ENCODE results near the gene USO1. TPM values are rescaled to one million over a fixed set of nuclear protein-coding genes. Genes with fewer than 3 reads are reported as not detected.

The USO1 gene
- total and polyA plus RNA-seq, 3 donors from 2014 or later, result 53.3 to 64.6 (median 57.5) TPM

DNA sequence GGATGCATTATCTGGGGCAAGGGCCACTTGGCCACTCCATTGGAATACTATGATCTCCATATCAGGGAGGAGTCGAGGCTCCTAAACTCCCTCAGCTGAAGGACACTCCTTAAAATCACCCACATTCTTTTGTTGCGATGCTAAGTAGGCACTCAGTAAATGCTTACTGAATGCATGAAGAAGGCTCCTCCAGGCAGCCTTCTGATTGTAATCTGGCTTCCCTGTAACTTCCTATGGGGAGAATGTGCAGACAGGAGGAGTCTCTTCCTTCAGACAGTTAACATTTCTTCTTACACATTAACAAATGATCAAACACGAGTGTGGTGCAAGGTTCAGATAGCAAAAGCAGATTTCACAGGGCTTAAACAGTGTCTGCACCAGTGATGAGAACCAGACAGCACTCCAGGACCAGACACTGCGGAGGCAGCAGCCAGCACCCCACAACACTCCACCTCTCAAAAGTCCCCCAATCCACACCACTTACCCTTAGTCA lies 21.4 kb upstream of the USO1 start:
- intact Hi-C loops (cut with DNase I; ENCODE audit: low total_unique reads), result no loop called here
- Histone ChIP-seq H3K9me3 (no peaks in the 10 kb centered on the region), H3K4me1 (no peaks in the 10 kb centered on the region), H3K4me3 (no peak overlapping the region), H3K36me3 (ENCODE audit: low read depth, missing control alignments) (no peaks in the 10 kb centered on the region), H3K27me3 (no peaks in the 10 kb centered on the region), H3K27ac (no peak overlapping the region)
- DNase-seq, result no peak
- TF ChIP-seq POLR2A (IDR thresholded peaks at IDR 0.05), result no peak
- TF ChIP-seq, protein P1, sequence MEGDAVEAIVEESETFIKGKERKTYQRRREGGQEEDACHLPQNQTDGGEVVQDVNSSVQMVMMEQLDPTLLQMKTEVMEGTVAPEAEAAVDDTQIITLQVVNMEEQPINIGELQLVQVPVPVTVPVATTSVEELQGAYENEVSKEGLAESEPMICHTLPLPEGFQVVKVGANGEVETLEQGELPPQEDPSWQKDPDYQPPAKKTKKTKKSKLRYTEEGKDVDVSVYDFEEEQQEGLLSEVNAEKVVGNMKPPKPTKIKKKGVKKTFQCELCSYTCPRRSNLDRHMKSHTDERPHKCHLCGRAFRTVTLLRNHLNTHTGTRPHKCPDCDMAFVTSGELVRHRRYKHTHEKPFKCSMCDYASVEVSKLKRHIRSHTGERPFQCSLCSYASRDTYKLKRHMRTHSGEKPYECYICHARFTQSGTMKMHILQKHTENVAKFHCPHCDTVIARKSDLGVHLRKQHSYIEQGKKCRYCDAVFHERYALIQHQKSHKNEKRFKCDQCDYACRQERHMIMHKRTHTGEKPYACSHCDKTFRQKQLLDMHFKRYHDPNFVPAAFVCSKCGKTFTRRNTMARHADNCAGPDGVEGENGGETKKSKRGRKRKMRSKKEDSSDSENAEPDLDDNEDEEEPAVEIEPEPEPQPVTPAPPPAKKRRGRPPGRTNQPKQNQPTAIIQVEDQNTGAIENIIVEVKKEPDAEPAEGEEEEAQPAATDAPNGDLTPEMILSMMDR (IDR thresholded peaks at IDR 0.05), result no peak
- WGBS, 2 donors, result 74 to 76% methylated on average over 4 of the region's 4 CpGs

DNA sequence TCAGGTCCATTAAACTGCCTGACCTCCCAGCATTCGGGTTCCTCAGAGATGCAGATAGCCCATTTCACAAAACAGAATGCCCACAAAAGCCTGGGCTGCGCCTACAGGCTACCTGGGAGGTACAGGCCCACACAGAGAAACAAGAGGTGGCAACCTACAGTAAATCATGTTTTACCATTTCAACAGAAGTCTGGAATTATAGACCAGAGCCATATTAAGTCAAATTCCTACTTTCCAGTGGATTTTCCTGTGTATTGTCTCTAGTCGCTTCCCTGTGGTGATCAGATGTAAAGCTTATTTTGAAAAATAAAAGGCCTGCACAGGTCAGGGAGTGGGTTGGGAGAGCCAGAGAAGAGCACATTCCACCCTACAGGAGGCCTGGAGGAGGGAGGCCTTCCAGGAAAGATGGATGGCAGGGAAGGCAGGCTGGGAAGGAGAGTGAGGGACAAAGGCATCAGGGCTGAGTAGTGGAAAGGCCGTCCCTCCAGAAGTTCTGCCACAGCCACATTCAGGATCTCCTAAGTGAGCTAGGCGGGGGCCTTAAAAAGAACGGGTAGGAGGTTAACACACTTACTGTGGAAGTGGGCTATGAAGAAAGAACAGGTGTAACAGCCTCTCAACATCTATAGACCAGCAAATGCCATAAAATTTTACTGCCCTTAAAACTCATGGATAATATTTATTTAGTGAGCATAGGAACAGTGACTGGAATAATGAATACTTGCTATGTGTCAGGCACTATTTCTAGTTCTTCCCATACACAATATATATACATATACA lies 19.0 kb upstream of the USO1 start:
- 87 to 93% methylated on average over 6 of the region's 6 CpGs for WGBS, 2 donors
- no peak overlapping the region for H3K4me3 ChIP-seq
- no peak for DNase-seq
- no peaks in the 10 kb centered on the region for H3K4me1 ChIP-seq
- no peak overlapping the region for H3K27ac ChIP-seq
- H3K27me3 ChIP-seq, result no peaks in the 10 kb centered on the region
- intact Hi-C loops (cut with DNase I; ENCODE audit: low total_unique reads), result no loop called here
- H3K9me3 ChIP-seq, result no peaks in the 10 kb centered on the region
- no peaks in the 10 kb centered on the region for H3K36me3 ChIP-seq (ENCODE audit: low read depth, missing control alignments)
- TF ChIP-seq, protein P1 (IDR thresholded peaks at IDR 0.05), result no peak

DNA sequence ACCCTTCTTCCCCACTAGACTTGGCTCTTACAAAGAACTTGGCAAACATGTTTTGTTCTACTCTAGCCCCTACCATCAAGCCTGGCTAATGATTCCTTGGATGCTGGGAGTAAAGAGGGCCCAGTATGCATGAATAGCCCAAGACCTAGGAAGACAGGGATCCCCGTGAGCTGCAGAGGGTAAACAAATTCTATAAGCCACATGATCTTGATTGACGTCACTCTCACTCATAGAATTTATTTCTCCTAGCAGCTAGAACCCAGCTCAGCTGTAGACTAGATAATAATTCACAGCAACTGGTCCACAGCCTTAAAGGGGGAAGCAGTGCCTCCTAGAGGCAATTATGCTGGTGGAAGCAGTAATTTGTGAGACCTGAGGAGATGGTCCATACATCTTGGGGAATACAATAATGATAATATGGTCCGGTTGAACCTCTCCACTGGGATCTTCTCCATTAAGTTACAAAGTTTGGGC lies 16.1 kb upstream of the USO1 start:
- no peaks in the 10 kb centered on the region for H3K4me1 ChIP-seq
- TF ChIP-seq, protein P1 (IDR thresholded peaks at IDR 0.05), result no peak
- no peak for TF ChIP-seq POLR2A (IDR thresholded peaks at IDR 0.05)
- H3K27ac ChIP-seq, result no peak overlapping the region
- no peak for DNase-seq
- no peaks in the 10 kb centered on the region for H3K27me3 ChIP-seq
- H3K36me3 ChIP-seq (ENCODE audit: low read depth, missing control alignments), result no peaks in the 10 kb centered on the region
- intact Hi-C loops (cut with DNase I; ENCODE audit: low total_unique reads), result no loop called here
- WGBS, 2 donors, result 86 to 92% methylated on average over 3 of the region's 3 CpGs
- H3K9me3 ChIP-seq, result no peaks in the 10 kb centered on the region
- no peak overlapping the region for H3K4me3 ChIP-seq

DNA sequence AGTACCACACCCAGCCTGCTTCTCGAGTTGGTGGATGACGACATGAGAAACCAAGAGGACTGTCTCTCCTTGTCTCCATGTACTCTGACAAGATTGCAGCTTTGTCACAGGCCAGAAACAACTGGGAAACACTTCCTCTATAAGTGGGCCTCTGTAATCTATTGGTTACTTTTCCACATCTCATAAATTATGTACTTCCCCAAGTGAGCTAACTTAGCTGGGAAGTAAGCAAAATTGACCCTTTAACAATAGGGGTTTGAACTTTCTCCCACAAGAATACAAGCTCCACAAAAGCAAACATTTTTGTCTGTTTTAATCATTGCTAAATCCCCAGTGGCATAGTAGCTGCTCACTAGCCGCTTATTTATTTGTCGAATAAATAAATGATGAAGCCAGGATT lies 14.1 kb upstream of the USO1 start:
- H3K4me3 ChIP-seq, result no peak overlapping the region
- peaks cover 8% of the 10 kb centered on the region for H3K4me1 ChIP-seq
- TF ChIP-seq, protein P1 (IDR thresholded peaks at IDR 0.05), result no peak
- TF ChIP-seq POLR2A (IDR thresholded peaks at IDR 0.05), result no peak
- DNase-seq, result no peak
- no peaks in the 10 kb centered on the region for H3K27me3 ChIP-seq
- no peaks in the 10 kb centered on the region for H3K36me3 ChIP-seq (ENCODE audit: low read depth, missing control alignments)
- WGBS, 2 donors, result 88 to 91% methylated on average over 4 of the region's 4 CpGs
- H3K9me3 ChIP-seq, result no peaks in the 10 kb centered on the region
- no peak overlapping the region for H3K27ac ChIP-seq
- intact Hi-C loops (cut with DNase I; ENCODE audit: low total_unique reads), result no loop called here

DNA sequence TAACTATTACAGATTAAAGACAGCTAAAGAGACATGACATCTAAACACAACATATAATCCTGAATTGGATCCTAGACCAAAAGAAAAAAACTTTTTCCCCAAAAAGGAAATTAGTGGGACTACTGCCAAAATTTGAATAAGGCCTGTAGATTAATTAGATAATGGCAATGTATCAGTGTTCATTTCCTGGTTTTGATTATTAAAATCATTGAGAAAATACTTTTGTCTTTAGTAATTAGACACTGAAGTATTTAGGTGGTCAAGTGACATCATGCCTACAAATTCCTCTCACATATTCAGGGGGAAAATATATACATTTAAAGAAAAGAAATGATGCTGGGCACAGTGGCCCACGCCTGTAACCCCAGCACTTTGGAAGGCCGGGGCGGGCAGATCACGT lies 10.4 kb upstream of the USO1 start:
- TF ChIP-seq POLR2A (IDR thresholded peaks at IDR 0.05), result no peak
- TF ChIP-seq, protein P1 (IDR thresholded peaks at IDR 0.05), result no peak
- no peak for DNase-seq
- intact Hi-C loops (cut with DNase I; ENCODE audit: low total_unique reads), result no loop called here
- 95 to 97% methylated on average over 4 of the region's 4 CpGs for WGBS, 2 donors
- Histone ChIP-seq H3K27me3 (no peaks in the 10 kb centered on the region), H3K4me3 (no peak overlapping the region), H3K36me3 (ENCODE audit: low read depth, missing control alignments) (no peaks in the 10 kb centered on the region), H3K27ac (peak overlapping the region in 1 of 2 donors; percentile 1), H3K4me1 (peaks cover 8% of the 10 kb centered on the region), H3K9me3 (no peaks in the 10 kb centered on the region)

Measured in testis (tissue), 3 donors.